HEK293 (cell line): ENCODE data around the gene PUM1.

Experiments used
- SP2 ChIP-seq: fragments of 450-650 bp; formaldehyde crosslinking; IDR thresholded peaks from 2 replicates; pipeline ENCODE4 v1.5.1; 2016; ENCODE audit warnings: missing biosample characterization, missing genetic modification characterization
- ZNF202 ChIP-seq: fragments of 450-650 bp; formaldehyde crosslinking; IDR thresholded peaks from 2 replicates; pipeline ENCODE4 v1.5.1; 2016; ENCODE audit warnings: missing biosample characterization, missing genetic modification characterization, borderline replicate concordance
- ZNF214 ChIP-seq: fragments of 450-650 bp; formaldehyde crosslinking; IDR thresholded peaks from 2 replicates; pipeline ENCODE4 v1.5.1; 2017; ENCODE audit warnings: missing biosample characterization, mild to moderate bottlenecking, missing genetic modification characterization, borderline replicate concordance
- ZNF274 ChIP-seq, 2 experiments: fragments of 200-500 bp in 1 of 2; fragments of 450-650 bp in 1 of 2; sonication (Bioruptor generic) in 1 of 2; formaldehyde crosslinking in 1 of 2; IDR thresholded peaks; 2 replicates each; pipeline versions ENCODE4 v1.5.1 to v1.6.1; 2014 to 2016; ENCODE audit warnings: borderline replicate concordance in 1 of 2, inconsistent platforms in 1 of 2, low read length in 1 of 2, missing biosample characterization in 1 of 2, missing genetic modification characterization in 1 of 2
- ZNF596 ChIP-seq: fragments of 450-650 bp; IDR thresholded peaks from 2 replicates; pipeline ENCODE4 v1.5.0; 2018; ENCODE audit warnings: missing biosample characterization, mild to moderate bottlenecking, missing genetic modification characterization, moderate library complexity
- ZNF792 ChIP-seq: fragments of 450-650 bp; formaldehyde crosslinking; IDR thresholded peaks from 2 replicates; pipeline ENCODE4 v1.5.1; 2016; ENCODE audit warnings: missing biosample characterization, missing genetic modification characterization
- TF ChIP-seq, protein P1 (sequence below): fragments of 450-650 bp; formaldehyde crosslinking; IDR thresholded peaks from 2 replicates; pipeline ENCODE4 v1.5.1; 2016; ENCODE audit warnings: missing biosample characterization, missing genetic modification characterization
- TF ChIP-seq, protein P2 (sequence below): fragments of 450-650 bp; formaldehyde crosslinking; IDR thresholded peaks from 2 replicates; pipeline ENCODE4 v1.5.1; 2016; ENCODE audit warnings: missing biosample characterization, missing genetic modification characterization, low read depth
- TF ChIP-seq, protein P3 (sequence below): fragments of 450-650 bp; formaldehyde crosslinking; IDR thresholded peaks from 2 replicates; pipeline ENCODE4 v1.5.1; 2016; ENCODE audit warnings: missing biosample characterization, missing genetic modification characterization

DNA sequence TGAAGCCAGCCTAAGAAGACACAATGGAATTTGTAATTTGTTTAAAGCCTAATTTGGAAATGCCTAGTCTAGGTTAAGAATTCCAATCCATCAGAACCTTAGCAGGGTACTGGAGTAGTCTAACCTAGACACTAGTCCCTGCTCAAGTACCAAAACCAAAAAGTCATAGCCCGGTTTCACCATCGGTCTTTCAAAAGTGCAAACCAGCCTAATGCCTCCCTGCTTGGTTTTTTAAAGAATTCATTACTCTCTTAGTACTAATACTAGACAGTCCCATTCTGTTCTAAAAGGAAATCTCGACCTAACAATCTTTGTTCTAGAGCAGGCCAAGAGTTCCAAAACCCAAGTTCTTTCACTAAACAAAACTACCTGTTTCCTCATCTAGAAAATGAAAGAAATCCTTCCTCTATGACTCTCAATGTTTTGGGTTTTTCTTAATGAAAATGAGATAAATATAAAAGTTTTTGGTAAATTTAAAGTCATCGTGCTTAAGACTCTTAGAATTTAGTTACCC, 2.6 kb downstream of the PUM1 start:
- TF ChIP-seq ZNF596 (no peak), ZNF214 (no peak), SP2 (tag by site-specific recombination) (no peak), ZNF274 (IDR thresholded peaks at IDR 0.05; ENCODE audit: low read length) (no peak), ZNF274 (tag by site-specific recombination; IDR thresholded peaks at IDR 0.05; ENCODE audit: borderline replicate concordance) (no peak), ZNF792 (tag by site-specific recombination) (no peak), ZNF202 (tag by site-specific recombination) (no peak)
- TF ChIP-seq, protein P1, sequence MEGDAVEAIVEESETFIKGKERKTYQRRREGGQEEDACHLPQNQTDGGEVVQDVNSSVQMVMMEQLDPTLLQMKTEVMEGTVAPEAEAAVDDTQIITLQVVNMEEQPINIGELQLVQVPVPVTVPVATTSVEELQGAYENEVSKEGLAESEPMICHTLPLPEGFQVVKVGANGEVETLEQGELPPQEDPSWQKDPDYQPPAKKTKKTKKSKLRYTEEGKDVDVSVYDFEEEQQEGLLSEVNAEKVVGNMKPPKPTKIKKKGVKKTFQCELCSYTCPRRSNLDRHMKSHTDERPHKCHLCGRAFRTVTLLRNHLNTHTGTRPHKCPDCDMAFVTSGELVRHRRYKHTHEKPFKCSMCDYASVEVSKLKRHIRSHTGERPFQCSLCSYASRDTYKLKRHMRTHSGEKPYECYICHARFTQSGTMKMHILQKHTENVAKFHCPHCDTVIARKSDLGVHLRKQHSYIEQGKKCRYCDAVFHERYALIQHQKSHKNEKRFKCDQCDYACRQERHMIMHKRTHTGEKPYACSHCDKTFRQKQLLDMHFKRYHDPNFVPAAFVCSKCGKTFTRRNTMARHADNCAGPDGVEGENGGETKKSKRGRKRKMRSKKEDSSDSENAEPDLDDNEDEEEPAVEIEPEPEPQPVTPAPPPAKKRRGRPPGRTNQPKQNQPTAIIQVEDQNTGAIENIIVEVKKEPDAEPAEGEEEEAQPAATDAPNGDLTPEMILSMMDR, result no peak
- TF ChIP-seq, protein P2, sequence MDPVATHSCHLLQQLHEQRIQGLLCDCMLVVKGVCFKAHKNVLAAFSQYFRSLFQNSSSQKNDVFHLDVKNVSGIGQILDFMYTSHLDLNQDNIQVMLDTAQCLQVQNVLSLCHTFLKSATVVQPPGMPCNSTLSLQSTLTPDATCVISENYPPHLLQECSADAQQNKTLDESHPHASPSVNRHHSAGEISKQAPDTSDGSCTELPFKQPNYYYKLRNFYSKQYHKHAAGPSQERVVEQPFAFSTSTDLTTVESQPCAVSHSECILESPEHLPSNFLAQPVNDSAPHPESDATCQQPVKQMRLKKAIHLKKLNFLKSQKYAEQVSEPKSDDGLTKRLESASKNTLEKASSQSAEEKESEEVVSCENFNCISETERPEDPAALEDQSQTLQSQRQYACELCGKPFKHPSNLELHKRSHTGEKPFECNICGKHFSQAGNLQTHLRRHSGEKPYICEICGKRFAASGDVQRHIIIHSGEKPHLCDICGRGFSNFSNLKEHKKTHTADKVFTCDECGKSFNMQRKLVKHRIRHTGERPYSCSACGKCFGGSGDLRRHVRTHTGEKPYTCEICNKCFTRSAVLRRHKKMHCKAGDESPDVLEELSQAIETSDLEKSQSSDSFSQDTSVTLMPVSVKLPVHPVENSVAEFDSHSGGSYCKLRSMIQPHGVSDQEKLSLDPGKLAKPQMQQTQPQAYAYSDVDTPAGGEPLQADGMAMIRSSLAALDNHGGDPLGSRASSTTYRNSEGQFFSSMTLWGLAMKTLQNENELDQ, result no peak
- TF ChIP-seq, protein P3, sequence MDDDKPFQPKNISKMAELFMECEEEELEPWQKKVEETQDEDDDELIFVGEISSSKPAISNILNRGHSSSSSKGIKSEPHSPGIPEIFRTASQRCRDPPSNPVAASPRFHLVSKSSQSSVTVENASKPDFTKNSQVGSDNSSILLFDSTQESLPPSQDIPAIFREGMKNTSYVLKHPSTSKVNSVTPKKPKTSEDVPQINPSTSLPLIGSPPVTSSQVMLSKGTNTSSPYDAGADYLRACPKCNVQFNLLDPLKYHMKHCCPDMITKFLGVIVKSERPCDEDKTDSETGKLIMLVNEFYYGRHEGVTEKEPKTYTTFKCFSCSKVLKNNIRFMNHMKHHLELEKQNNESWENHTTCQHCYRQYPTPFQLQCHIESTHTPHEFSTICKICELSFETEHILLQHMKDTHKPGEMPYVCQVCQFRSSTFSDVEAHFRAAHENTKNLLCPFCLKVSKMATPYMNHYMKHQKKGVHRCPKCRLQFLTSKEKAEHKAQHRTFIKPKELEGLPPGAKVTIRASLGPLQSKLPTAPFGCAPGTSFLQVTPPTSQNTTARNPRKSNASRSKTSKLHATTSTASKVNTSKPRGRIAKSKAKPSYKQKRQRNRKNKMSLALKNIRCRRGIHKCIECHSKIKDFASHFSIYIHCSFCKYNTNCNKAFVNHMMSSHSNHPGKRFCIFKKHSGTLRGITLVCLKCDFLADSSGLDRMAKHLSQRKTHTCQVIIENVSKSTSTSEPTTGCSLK (tag by site-specific recombination), result no peak
